OCI-LY1 (cell line): ENCODE results near the gene SORBS1.

Experiments used
- CTCF ChIP-seq: fragments of 200-600 bp; sonication (generic), shearing (Covaris generic); IDR thresholded peaks from 2 replicates; pipeline ENCODE4 v1.5.1; 2017; ENCODE audit warnings: mild to moderate bottlenecking, antibody characterized with exemption, low read length, moderate library complexity, mixed read lengths
- EZH2 ChIP-seq: fragments of 200-600 bp; sonication (generic), shearing (Covaris generic); IDR thresholded peaks from 2 replicates; pipeline ENCODE4 v1.8.0; 2017; ENCODE audit warnings: borderline replicate concordance, mixed run types, mild to moderate bottlenecking, antibody characterized with exemption, low read length, moderate library complexity, mixed read lengths

DNA sequence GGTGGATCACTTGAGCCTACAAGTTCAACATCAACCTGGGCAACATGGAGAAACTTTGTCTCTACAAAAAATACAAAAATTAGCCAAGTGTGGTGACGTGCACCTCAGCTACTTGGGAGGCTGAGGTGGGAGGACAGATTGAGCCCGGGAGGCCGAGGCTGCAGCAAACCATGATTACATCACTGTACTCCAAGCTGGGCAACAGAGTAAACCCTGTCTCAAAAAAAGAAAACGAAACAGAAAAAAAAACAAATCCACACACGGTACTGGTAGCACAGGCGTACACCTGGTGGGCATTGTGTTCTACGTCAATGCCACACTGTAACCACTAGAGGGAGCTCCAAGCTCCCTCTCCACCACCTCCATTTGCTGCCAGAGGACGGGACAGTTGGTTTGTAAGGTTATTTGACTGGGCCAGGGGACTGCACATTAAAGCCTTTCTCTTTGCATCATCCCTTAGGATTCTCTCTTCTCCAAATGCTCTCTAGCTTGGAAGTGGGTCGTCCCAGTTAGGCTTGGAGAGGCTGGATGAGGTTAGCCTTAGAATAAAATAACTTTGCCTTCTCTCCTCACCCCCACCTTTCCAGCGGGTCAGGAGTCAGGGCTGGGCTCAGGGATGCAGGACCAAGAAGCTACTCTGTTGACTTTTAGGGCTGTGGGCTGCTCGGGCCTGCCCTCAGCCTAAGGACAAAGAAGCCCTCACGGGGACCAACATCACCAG lies 130.8 kb downstream of the SORBS1 start:
- TF ChIP-seq CTCF (peak; percentile 57), EZH2 (no peak)
